Stimulated activated CD4-positive, alpha-beta T cell treated with anti-CD3 and anti-CD28 coated beads, Interleukin-15, amount 100 ng/mL, for 24 hours (primary cell): Measurements from ENCODE around the gene PLEKHA7.

Experiments used
- DNase-seq: peaks from one replicate; pipeline ENCODE4 v3.0.0-alpha.2; 2020

The PLEKHA7 gene

DNA sequence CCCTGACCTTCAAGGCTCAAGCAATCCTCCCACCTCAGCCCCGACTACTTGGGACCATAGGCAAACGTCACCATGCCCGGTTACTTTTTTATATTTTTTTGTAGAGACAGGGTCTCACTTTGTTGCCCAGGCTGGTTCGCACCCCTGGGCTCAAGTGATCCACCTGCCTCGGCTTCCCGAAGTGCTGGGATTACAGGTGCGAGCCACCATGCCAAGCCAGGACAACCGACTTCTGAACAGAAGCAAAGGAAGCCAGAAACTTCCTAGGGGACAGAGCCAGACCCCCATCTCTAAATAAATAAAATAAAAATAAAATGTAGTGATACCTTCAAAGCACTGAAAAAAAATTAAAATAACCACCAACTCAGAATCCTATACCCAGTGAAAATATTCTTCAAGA lies 249.3 kb downstream of the PLEKHA7 start:
- DNase-seq = no peak

DNA sequence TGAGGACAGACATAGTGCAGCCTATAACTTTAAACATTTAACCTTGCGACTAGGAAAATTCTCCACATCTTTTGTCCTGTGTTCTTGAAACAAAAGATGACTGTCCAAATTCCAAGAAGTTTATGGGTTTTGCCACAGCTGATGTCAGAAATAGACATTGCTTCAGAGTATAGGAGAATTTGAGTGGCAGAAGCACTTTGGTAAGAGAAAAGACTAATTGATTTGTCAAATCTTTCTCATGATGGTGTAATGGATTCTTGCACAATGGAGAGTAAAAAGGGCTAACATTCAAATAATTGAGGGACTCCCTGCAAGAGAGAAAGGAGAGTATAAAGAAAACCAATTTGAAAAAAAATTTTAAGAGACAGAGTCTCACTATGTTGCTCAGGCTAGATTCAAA lies 250.5 kb downstream of the PLEKHA7 start:
- DNase-seq = no peak

DNA sequence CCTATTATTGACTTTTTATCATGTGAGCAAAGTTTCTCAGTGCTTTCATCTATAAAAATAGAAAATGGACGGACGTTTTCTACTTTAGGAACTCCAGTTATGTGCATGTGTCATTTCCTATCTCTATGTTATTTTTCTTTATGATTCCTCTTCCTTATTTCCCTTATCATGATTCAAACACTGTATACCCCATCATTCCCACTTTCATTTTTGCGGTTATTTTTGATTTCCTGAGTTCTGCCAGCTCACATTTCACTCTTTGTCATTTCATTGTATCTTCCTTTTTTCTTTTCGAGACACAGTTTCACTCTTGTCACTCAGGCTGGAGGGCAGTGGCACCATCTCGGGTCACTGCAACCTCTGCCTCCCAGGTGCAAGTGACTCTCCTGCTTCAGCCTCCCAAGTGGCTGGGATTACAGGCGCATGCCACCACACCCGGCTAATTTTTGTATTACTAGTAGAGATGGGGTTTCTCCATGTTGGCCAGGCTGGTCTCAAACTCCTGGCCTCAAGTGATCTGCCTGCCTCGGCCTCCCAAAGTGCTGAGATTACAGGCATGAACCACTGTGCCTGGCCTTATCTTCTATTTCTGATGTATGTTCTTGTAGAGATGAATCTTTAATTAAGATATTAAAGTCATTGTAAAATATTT lies 254.2 kb downstream of the PLEKHA7 start:
- no peak for DNase-seq

DNA sequence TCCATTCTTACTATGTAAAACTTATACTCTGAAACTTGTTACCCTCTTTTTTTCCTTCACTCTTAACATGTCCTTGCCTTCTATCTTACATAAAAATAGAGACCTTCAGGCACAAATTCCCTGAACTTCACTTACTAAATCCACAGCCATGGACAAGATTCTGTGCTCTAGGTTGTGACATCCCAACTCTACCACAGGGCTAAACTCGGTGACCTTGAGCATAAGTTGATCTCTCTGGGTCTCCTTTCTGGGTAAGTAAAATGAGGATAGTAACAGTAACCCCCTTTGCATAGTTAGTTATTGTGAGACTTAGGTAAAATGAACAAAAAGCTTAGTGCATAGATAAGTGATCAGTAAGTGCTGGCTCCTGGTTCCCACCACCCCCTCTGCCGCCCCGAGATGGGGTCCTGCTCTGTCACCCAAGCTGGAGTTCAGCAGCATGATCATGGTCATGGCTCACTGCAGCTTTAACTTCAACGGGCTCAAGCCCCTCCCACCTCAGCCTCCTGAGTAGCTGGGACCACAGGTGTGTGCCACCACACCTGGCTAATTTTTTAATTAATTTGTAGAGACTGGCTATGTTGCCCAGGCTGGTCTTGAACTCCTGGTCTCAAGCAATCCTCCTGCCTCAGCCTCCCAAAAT lies 255.7 kb downstream of the PLEKHA7 start:
- DNase-seq = no peak

DNA sequence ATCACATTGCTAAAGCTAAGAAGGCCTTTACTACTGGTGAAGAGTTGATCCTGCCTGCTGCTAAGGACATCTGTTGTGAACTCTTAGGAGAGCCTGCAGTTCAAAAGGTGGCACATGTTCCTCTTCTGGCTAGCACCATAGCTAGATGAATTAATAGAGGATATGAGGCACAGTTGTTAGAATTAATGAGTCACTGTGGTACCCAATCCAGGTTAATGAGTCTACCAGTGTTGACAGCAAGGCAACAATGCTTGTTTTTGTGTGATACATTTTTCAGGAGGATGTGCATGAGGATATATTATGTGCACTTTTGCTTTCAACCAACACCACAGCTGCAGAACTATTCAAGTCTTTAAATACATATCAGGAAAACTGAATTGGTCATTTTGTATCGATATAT lies 263.8 kb downstream of the PLEKHA7 start:
- DNase-seq = no peak

DNA sequence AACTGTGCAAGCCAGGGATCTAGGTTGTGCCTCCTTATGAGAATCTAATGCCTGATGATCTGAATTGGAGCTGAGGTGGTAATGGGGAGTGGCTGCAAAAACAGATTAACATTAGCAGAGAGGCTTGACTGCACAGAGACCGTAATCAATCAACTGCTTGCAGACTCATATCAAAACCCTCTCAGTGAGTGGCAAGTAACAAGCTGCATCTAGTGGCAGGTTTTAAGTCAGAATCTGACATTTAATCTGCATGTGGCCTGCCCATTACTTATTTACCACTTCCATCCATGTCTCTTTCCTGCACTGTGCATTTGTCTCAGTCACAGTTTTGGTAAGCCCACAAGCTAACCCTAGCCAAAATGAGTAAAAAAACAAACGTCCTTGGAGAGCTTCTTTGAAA lies 264.5 kb downstream of the PLEKHA7 start:
- DNase-seq = no peak

DNA sequence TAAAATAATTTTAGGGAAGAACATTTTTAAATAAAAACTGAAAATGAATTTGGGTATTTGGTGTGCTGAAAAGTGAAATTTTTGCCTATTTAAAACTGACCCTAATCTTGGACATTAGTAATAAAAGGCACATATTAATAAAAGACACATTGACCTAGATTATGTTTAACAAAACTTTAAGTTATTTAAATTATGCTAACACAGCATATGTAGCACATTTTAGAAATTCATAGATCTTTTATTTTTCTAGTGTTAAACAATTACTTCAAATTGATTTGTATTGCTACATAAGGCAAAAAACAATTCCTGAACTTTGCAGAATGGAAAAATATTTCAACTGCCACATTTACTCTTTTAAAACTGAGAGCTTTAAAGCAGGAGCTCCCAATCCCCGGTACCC lies 265.1 kb downstream of the PLEKHA7 start:
- no peak for DNase-seq

DNA sequence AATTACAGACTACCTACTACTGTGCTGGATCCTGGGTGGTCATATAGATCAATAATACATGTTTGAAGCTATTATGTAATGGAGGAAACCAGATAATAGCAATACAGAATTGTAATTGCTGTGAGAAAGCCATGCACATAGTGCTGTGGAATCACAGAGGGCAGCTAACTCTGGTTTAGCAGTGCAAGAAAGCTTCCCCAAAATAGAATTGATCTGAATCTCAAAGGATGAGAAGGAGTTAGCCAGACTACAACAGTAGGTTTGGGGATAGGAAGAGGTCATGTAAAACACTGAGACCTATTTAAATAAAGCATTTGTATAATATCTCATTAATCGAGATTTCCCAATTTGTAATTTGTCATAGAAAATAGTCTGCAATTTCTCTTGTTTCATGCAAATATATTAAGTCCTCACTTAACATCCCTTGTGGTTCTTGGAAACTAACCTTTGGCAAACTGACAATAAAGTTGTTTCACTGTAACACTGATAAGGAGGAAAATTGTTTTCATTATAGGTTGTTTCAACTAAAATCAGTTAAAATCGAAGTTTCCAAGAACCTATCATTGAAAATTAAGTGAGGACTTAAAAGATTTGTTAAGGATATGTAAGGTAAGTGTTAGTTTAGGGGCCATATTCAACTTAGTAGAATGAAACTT lies 268.1 kb downstream of the PLEKHA7 start:
- DNase-seq = no peak

DNA sequence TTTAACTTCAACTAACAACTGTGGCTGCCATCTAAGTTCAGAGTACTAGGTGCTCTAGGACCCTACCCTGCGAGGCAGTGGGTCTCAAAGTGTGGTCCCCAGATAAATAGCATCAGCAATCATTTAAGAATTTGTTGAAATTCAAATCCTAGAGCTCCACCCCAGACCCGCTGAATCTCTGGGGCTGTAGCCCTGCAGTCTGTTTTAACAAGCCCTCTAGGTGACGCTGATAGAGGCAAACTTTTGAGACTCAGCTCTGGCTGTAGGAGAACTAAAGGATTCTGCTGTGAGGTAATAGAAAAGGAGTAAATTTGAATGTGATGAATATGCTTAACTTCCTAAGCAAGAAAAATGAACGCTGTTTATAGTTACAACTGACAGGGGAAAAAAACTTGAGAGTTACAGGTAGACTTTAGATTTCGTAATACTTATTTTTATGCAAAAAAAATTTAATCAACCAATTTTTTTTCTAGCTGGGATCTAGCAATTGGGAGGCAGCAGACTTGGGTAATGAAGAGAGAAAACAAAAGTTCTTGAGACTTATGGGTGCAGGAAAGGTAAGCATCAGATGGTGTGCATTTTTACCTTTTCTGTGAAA lies 270.0 kb downstream of the PLEKHA7 start:
- no peak for DNase-seq

DNA sequence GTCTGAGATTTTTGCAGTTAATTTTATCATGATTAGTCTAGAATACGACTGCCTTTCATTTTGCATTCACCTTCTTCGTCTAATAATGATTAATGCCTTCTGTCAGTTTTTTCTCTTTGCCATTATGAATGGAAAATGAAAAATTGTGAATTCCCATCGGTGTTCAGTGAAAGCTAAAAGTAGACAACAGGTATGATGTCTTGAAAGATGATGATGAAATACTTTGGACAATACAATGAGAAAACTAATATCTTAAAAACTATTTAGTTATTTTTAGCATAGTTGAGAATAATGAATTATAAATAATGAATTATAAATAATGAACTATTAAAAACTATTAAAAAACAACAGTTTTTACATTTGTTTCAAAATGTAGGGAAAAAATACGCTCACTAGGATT lies 270.7 kb downstream of the PLEKHA7 start:
- no peak for DNase-seq

DNA sequence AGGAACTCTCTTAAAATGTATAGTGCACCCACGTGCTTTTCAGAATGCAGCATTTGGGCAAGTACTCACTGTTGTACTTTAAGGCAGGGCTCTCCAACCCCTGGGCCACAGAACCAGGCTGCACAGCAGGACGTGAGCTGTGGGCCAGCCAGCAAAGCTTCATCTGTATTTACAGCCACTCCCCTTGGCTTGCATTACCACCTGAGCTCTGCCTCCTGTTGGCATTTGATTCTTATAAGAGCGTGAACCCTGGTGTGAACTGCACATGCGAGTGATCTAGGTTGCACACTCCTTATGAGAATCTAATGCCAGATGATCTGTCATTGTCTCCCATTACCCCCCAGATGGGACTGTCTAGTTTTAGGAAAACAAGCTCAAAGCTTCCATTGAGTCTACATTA lies 272.7 kb downstream of the PLEKHA7 start:
- DNase-seq = no peak

DNA sequence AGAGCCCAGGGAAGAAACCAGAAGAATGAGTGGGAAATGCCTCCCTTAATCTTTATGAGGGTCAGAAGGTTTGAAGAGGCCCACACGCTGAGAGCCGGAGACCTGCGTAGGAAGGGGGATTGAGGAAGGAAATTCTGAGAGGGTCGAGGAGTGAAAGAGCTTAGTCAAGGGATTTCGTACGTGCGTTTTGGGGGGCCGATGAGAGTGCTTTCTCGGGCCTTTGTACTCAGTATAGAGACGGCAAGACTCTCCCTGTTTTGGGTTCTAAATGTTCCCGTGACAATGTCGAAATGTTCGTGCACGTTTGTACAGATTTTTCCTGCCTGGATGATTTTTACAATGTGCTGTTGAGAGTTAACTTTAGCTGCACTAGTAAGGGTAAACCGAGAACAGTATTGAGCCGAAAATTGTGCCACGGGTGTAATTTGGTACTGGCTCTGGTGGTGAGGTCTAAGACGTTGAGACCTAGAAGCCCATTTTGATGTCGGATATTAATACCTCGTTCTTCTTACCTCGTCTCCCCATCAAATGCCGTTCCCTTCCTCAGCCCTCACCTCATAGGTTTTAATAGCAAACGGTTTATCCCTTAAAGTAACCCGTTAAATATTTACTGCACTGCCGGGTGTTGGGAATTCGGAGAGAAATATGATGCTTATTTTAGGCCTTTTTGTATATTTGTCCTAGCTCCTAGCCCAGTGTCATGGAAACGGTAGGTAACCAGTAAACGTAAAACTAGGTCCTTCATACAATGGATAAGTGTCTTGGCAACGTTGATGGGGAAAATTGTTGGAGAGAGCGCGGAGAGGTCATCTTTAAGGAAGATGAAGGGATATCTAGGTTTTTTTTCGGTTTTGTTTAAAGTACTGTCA lies 275.0 kb downstream of the PLEKHA7 start:
- DNase-seq = no peak

DNA sequence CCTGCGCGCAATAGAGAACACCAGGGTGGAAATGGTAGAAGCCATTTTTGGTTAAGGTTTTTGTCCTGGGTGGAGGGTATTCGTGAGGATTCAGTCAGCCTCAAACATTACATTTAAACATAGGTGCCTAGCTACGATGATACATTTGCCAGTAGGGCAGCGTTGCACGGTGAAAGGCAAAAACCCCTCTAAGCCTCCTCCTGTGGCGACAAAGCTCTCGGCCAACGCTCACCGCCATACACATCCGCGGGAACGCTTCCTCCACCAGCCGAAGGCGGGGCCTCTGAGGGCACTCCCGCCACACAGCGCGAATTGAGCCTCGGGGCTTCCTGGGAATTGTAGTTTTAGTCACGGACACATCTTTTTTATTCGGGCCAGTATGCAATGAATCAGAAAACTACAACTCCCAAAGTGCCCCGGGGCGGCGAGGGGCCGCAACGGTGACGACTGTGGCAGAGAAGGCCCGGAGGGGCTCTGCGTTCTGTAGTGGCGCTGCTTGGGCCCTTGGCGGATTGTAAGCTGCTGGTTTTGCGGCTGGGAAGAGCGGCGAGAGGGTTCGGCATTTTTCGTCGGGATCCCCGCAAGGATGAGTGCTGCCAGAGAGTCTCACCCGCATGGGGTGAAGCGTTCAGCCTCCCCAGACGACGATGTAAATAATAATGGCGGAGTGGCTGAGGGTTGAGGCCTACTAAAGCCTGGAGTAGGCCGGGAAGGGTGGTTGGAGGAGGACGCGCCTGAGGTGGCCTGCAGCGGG lies 275.8 kb downstream of the PLEKHA7 start, which contains the start of gene C11orf58:
Gene C11orf58, plus strand, starts transcription at position 455 of the 754 bp plus-strand sequence. Its CDS starts 132 bp downstream, at position 587.
- peak; percentile 95 for DNase-seq

DNA sequence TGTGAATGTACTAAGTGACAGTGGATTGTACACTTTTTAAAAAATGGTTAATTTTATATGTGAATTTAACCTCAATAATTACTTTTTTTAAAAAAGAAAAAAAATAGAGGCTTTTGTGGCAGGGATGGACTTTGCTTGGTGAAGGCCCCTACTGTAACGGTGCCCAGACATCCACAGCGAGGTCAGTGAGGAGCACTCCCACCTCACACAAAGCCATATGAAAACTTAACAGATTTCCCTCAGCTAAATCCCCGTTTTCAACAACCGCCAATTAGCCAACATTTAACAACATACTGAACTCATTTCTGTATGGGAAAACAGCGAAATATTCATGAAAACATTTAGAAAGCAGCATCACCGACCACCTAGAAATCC lies 276.4 kb downstream of the PLEKHA7 start:
- no peak for DNase-seq
